ENCODE measurements around the gene PPARGC1A.

The PPARGC1A gene

GRCh38 chr4:23916282-23916681 lies 26.4 kb upstream of the PPARGC1A start:
- no peak overlapping the region for H3K4me3 ChIP-seq (ENCODE audit: low read depth, low read length)
- POLR2A ChIA-PET: no interaction called here
- TF ChIP-seq, protein P1, sequence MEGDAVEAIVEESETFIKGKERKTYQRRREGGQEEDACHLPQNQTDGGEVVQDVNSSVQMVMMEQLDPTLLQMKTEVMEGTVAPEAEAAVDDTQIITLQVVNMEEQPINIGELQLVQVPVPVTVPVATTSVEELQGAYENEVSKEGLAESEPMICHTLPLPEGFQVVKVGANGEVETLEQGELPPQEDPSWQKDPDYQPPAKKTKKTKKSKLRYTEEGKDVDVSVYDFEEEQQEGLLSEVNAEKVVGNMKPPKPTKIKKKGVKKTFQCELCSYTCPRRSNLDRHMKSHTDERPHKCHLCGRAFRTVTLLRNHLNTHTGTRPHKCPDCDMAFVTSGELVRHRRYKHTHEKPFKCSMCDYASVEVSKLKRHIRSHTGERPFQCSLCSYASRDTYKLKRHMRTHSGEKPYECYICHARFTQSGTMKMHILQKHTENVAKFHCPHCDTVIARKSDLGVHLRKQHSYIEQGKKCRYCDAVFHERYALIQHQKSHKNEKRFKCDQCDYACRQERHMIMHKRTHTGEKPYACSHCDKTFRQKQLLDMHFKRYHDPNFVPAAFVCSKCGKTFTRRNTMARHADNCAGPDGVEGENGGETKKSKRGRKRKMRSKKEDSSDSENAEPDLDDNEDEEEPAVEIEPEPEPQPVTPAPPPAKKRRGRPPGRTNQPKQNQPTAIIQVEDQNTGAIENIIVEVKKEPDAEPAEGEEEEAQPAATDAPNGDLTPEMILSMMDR (IDR thresholded peaks at IDR 0.05; ENCODE audit: insufficient read depth, low read length, missing control alignments): no peak
- DNase-seq (ENCODE audit: low read depth, low spot score): no peak
- CTCF ChIA-PET: no interaction called here

DNA sequence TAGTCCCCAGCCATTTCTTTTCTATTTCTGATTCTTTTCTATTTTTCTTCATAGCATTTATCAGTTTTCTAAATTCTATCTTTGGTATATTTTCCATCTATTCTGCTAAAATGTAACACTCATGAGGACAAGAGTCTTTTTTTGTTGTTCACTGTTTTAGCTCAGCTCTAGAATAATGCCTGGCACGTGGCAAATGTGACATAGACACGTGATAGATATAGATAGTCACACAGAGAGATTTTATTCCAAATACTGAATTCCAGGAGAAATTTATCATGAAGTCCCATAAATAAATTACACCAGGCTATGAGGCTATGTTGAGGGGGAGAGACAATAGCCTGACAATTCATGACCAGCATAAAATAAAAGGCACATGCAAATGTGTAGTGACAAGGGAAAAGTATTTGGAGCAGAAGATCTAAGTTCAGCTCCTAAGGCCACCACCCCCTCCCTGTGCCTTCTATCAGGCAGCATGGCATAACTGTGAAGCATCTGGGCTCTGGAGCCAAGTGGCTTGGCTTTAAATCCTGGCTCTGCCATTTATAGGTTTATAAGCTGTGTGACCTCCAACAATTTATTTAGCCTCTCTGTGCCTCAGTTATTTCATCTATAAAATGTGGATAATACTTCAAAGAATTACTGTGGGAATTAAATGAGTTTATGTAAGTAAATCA lies 25.7 kb upstream of the PPARGC1A start:
- H3K4me3 ChIP-seq (ENCODE audit: low read depth, low read length): no peak overlapping the region
- TF ChIP-seq, protein P1 (IDR thresholded peaks at IDR 0.05; ENCODE audit: insufficient read depth, low read length, missing control alignments): no peak
- CTCF ChIA-PET: no interaction called here
- no peak for DNase-seq (ENCODE audit: low read depth, low spot score)
- POLR2A ChIA-PET: no interaction called here

GRCh38 chr4:23911675-23912455 lies 22.0 kb upstream of the PPARGC1A start:
- POLR2A ChIA-PET: no interaction called here
- no peak overlapping the region for H3K4me3 ChIP-seq (ENCODE audit: low read depth, low read length)
- no peak for DNase-seq (ENCODE audit: low read depth, low spot score)
- CTCF ChIA-PET: interaction anchor here (1.3 kb wide), 1 partner anchor 9 kb away, joined by 3 read pairs; no protein-coding TSS in a partner anchor
- TF ChIP-seq, protein P1 (IDR thresholded peaks at IDR 0.05; ENCODE audit: insufficient read depth, low read length, missing control alignments): no peak

DNA sequence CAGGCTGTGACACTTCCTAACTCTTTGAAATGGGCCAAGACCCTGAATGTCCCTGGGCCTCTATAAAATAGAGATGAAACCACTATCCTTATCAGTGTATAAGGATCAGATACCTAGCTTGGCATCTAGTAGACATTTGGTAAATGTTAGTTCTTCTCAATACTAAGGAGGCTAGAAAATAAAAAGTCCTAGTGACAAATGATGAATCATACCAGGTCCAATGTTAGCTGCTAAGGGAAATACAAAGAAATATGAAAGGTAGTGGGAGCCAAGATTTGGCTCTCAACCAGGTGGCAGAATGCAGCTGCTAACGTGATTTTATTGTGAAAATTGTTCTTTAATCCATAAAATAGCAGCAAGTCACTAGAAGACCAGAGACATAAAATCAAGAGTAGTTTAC lies 19.8 kb upstream of the PPARGC1A start:
- POLR2A ChIA-PET: no interaction called here
- CTCF ChIA-PET: no interaction called here
- DNase-seq (ENCODE audit: low read depth, low spot score): no peak
- no peak overlapping the region for H3K4me3 ChIP-seq (ENCODE audit: low read depth, low read length)
- TF ChIP-seq, protein P1 (IDR thresholded peaks at IDR 0.05; ENCODE audit: insufficient read depth, low read length, missing control alignments): no peak

GRCh38 chr4:23906839-23907238 lies 17.0 kb upstream of the PPARGC1A start:
- TF ChIP-seq, protein P1 (IDR thresholded peaks at IDR 0.05; ENCODE audit: insufficient read depth, low read length, missing control alignments): no peak
- no peak overlapping the region for H3K4me3 ChIP-seq (ENCODE audit: low read depth, low read length)
- ChIA-PET POLR2A (no interaction called here), CTCF (no interaction called here)
- DNase-seq (ENCODE audit: low read depth, low spot score): no peak

GRCh38 chr4:23904639-23905071 lies 14.8 kb upstream of the PPARGC1A start:
- DNase-seq (ENCODE audit: low read depth, low spot score): no peak
- TF ChIP-seq, protein P1 (IDR thresholded peaks at IDR 0.05; ENCODE audit: insufficient read depth, low read length, missing control alignments): no peak
- H3K4me3 ChIP-seq (ENCODE audit: low read depth, low read length): no peak overlapping the region
- ChIA-PET POLR2A (no interaction called here), CTCF (no interaction called here)
